Endothelial cell of umbilical vein (primary cell): Measurements from ENCODE around the gene CNN2. TPM values are rescaled to one million over a fixed set of nuclear protein-coding genes. Genes with fewer than 3 reads are reported as not detected.

ENCODE experiments used
- BruUV-seq: library from RNA; stranded (reverse); fragments of 400-500 nt; replicated peaks from 2 replicates; lab custom pipeline; 2021; lab: Mats Ljungman, UMichigan
- CTCF ChIA-PET: fragments of 300-600, 350-600 bp; sonication (Branson Sonifier 250); formaldehyde crosslinking; loops from one replicate; lab custom pipeline; 2021; ENCODE audit warnings: antibody characterized with exemption, inconsistent platforms; lab: Charles Lee
- POLR2A ChIA-PET: fragments of 300-600, 350-600 bp; sonication (Branson Sonifier 250); formaldehyde crosslinking; loops from one replicate; lab custom pipeline; 2021; ENCODE audit warnings: antibody characterized with exemption, inconsistent platforms; lab: Charles Lee
- DNase-seq: peaks from one replicate; pipeline ENCODE4 v3.0.0-alpha.2; 2011; ENCODE audit warnings: low read depth, low spot score
- FAIRE-seq: peaks from 2 replicates; lab custom pipeline; 2011; peaks lifted over from hg19 to GRCh38; lab: Jason Lieb, UNC
- H2AFZ ChIP-seq: 2 replicates; pipeline ENCODE4 v1.6.0; 2012; ENCODE audit warnings: low read depth, low read length, control low read depth, inconsistent platforms
- H3K27ac ChIP-seq: 2 replicates; pipeline ENCODE4 v1.5.1; 2011; ENCODE audit warnings: low read depth, mild to moderate bottlenecking, control low read depth, low read length, moderate library complexity; ENCODE audit not compliant: insufficient read depth
- H3K27me3 ChIP-seq, 2 experiments: 2 replicates each; pipeline versions ENCODE4 v1.6.0 to v1.6.1; 2011; ENCODE audit warnings: low read length in 2 of 2, mixed read lengths in 1 of 2; ENCODE audit not compliant: control insufficient read depth in 2 of 2, insufficient read depth in 2 of 2
- H3K36me3 ChIP-seq, 2 experiments: 2 replicates in 1 of 2; 3 replicates in 1 of 2; pipeline ENCODE4 v1.5.1; 2011; ENCODE audit warnings: low read length in 2 of 2, mild to moderate bottlenecking in 1 of 2, moderate library complexity in 1 of 2; ENCODE audit not compliant: control insufficient read depth in 2 of 2, insufficient read depth in 2 of 2; ENCODE audit errors: extremely low read depth in 1 of 2
- H3K4me1 ChIP-seq: 3 replicates; pipeline ENCODE4 v1.5.1; 2011; ENCODE audit warnings: mild to moderate bottlenecking, low read length; ENCODE audit not compliant: control insufficient read depth, insufficient read depth; ENCODE audit errors: extremely low read depth
- H3K4me2 ChIP-seq: 2 replicates; pipeline ENCODE4 v1.6.1; 2011; ENCODE audit warnings: low read length, control low read depth, mixed read lengths; ENCODE audit not compliant: insufficient read depth
- H3K4me3 ChIP-seq, 3 experiments: fragments of 200-600 bp in 1 of 3; sonication (generic), shearing (Covaris generic) in 1 of 3; replicated peaks in 1 of 3; 2 replicates each; pipeline ENCODE4 v1.5.1; 2011 to 2016; ENCODE audit warnings: control low read depth in 3 of 3, low read length in 3 of 3, mild to moderate bottlenecking in 2 of 3, inconsistent platforms in 1 of 3, low read depth in 1 of 3, moderate library complexity in 1 of 3; ENCODE audit not compliant: insufficient read depth in 1 of 3
- H3K79me2 ChIP-seq: 2 replicates; pipeline ENCODE4 v1.6.0; 2012; ENCODE audit warnings: low read length, inconsistent platforms; ENCODE audit not compliant: control insufficient read depth, insufficient read depth
- H3K9ac ChIP-seq: replicated peaks from 2 replicates; pipeline ENCODE3; 2011; ENCODE audit warnings: low read length, control low read depth; ENCODE audit not compliant: insufficient read depth; ENCODE audit errors: extremely low read depth
- H3K9me1 ChIP-seq: replicated peaks from 3 replicates; pipeline ENCODE4 v1.6.0; 2011; ENCODE audit warnings: mild to moderate bottlenecking, low read length; ENCODE audit not compliant: control insufficient read depth, insufficient read depth; ENCODE audit errors: extremely low read depth
- H3K9me3 ChIP-seq: replicated peaks from 2 replicates; pipeline ENCODE4 v1.5.1; 2012; ENCODE audit warnings: low read length, inconsistent platforms; ENCODE audit not compliant: control insufficient read depth, insufficient read depth
- H4K20me1 ChIP-seq: replicated peaks from 2 replicates; pipeline ENCODE3; 2011; ENCODE audit warnings: mild to moderate bottlenecking, low read length; ENCODE audit not compliant: control insufficient read depth, insufficient read depth; ENCODE audit errors: extremely low read depth
- EZH2 ChIP-seq: IDR thresholded peaks from 2 replicates; pipeline ENCODE4 v1.6.1; 2012; ENCODE audit warnings: borderline replicate concordance, low read depth, mild to moderate bottlenecking, moderate library complexity, low read length, inconsistent platforms; ENCODE audit not compliant: severe bottlenecking
- GATA2 ChIP-seq: IDR thresholded peaks from 2 replicates; pipeline ENCODE4 v1.7.0; 2011; ENCODE audit warnings: low read depth, mild to moderate bottlenecking, moderate library complexity, mixed read lengths, low read length; ENCODE audit not compliant: insufficient read length, insufficient read depth
- MYC ChIP-seq: IDR thresholded peaks from one replicate; pipeline ENCODE4 v1.6.1; 2011; ENCODE audit warnings: mild to moderate bottlenecking, low read depth, low read length
- POLR2A ChIP-seq: IDR thresholded peaks from 2 replicates; pipeline ENCODE4 v1.6.1; 2012; ENCODE audit warnings: low read depth, mild to moderate bottlenecking, control low read depth, low read length
- POLR2AphosphoS5 ChIP-seq: IDR thresholded peaks from 2 replicates; pipeline ENCODE4 v1.6.1; 2012; ENCODE audit warnings: low read depth, mild to moderate bottlenecking, control low read depth, low read length, moderate library complexity; ENCODE audit not compliant: insufficient read depth
- dilution Hi-C: fragments of 300-500 bp; cut with MboI; formaldehyde crosslinking; loops from one replicate; pipeline ENCODE4 v1.15.0; 2019; ENCODE audit warnings: low sequenced_read_pairs; ENCODE audit not compliant: extremely low pct_ligation_motif_present
- intact Hi-C: fragments of 100-400 bp; cut with micrococcal nuclease; formaldehyde crosslinking; loops from one replicate; pipeline ENCODE4 v1.10.0; 2022
- polyA plus RNA-seq, 4 experiments: library from polyadenylated mRNA; depleted of rRNA in 3 of 4; stranded (reverse) in 3 of 4; unstranded in 1 of 4; fragments of >200 nt; gene quantifications; 2 replicates each; pipeline versions ENCODE4 v1.2.1 to v1.2.3, GENCODE V29; 2011 to 2012; ENCODE audit warnings: missing spikeins in 1 of 4
- total RNA-seq: library from RNA; stranded (reverse); gene quantifications from 2 replicates; pipeline ENCODE4 v1.2.3, GENCODE V29; 2021
- TF ChIP-seq, protein P1 (sequence below): IDR thresholded peaks from 2 replicates; pipeline ENCODE4 v1.6.1; 2011; ENCODE audit not compliant: insufficient read depth, insufficient read length

CNN2 gene
- total and polyA plus RNA-seq, 2 donors (not counting 3 experiments of a cell fraction or from before 2014, with no cell fraction given) = 207 to 286 TPM

DNA sequence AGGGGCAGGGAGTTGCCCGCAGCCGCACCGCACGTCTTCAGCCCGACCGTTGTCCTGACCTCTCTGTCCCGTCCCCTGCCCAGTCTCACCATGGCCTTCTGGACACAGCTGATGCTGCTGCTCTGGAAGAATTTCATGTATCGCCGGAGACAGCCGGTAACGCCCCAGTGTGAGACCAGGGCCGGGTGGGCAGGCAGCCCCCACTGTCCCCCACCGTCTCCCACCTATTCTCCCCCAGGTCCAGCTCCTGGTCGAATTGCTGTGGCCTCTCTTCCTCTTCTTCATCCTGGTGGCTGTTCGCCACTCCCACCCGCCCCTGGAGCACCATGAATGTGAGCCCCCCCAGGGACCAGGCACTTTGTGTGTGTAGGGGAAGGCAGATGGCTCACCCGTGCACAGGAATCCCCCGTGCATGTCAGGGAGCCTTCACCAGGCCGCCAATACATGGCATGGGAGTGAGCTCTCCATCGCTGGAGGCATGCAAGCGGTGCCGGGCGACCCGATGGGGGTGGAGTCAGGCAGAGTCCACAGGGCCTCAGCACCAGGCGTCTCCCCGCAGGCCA is 14.9 kb downstream of the CNN2 start:
- ChIA-PET POLR2A (interaction anchor here (0.9 kb wide), 1 partner anchor 15 kb away, joined by 3 read pairs; no protein-coding TSS in a partner anchor), CTCF (interaction anchor here (0.7 to 2.7 kb wide), 2 partner anchors 13 to 26 kb away, joined by 3 to 10 read pairs; partner anchors contain the start of gene ARHGAP45)
- Histone ChIP-seq H3K36me3 (peaks cover under 1 to 4% of the 10 kb centered on the region in 2 experiments), H3K4me1 (peaks cover 25% of the 10 kb centered on the region), H3K9me1 (no peaks in the 10 kb centered on the region), H3K9ac (no peak overlapping the region), H3K4me3 (no peak overlapping the region), H3K79me2 (no peaks in the 10 kb centered on the region), H4K20me1 (no peaks in the 10 kb centered on the region), H2AFZ (no peak overlapping the region), H3K4me2 (peak overlapping the region; percentile 83), H3K27ac (no peak overlapping the region), H3K27me3 (no peaks in the 10 kb centered on the region), H3K9me3 (no peaks in the 10 kb centered on the region)
- FAIRE-seq = no peak
- BruUV-seq = no TSS peak
- intact Hi-C loops = loop anchor here (2.0 kb wide), 1 partner anchor 53 kb away; the partner anchor contains the start of gene POLR2E
- dilution Hi-C loops = no loop called here
- TF ChIP-seq, protein P1, sequence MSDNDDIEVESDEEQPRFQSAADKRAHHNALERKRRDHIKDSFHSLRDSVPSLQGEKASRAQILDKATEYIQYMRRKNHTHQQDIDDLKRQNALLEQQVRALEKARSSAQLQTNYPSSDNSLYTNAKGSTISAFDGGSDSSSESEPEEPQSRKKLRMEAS = no peak
- DNase-seq = no peak

DNA sequence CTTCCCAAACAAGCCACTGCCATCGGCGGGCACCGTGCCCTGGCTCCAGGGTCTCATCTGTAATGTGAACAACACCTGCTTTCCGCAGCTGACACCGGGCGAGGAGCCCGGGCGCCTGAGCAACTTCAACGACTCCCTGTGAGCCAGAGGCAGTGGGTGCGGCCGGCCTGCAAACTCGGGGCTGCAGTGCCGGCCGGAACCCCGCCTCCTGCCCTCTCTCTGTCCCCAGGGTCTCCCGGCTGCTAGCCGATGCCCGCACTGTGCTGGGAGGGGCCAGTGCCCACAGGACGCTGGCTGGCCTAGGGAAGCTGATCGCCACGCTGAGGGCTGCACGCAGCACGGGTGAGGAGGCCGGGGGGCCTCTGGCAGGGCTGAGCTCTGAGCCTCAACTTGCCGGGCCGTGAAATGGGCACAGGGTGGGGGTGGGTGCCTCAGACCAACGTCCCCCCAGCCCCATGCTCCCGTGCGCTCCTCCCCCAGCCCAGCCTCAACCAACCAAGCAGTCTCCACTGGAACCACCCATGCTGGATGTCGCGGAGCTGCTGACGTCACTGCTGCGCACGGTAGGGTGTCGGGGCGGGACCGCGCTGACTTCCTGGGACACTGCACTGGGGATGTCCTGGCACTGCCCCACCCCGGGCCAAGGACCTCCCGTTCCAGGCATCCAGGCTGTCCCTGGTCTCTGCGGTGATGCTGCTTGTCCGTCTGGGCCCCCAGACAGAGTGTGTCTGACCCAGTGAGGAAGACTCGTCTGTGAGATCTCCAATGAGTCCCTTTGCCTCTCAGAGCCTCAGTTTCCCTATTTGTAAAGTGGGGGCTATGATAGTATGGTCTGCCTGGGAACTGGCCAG is 15.7 kb downstream of the CNN2 start:
- DNase-seq = no peak
- TF ChIP-seq POLR2AphosphoS5 (no peak), EZH2 (no peak), POLR2A (no peak), MYC (no peak), GATA2 (no peak)
- TF ChIP-seq, protein P1 = no peak
- H2AFZ ChIP-seq = no peak overlapping the region
- no peaks in the 10 kb centered on the region for H3K79me2 ChIP-seq
- CTCF ChIA-PET = interaction anchor here (0.9 to 2.7 kb wide), 3 partner anchors 15 to 25 kb away, joined by 3 to 10 read pairs (median 6); partner anchors contain the start of gene ARHGAP45
- H3K4me2 ChIP-seq = no peak overlapping the region
- H3K4me1 ChIP-seq = peaks cover 25% of the 10 kb centered on the region
- H3K27me3 ChIP-seq = no peaks in the 10 kb centered on the region
- POLR2A ChIA-PET = no interaction called here
- no peaks in the 10 kb centered on the region for H3K9me3 ChIP-seq
- H3K27ac ChIP-seq = no peak overlapping the region
- intact Hi-C loops (loop anchor here (2.0 kb wide), 1 partner anchor 53 kb away; the partner anchor contains the start of gene POLR2E), dilution Hi-C loops (no loop called here)
- BruUV-seq = no TSS peak
- no peak overlapping the region for H3K9ac ChIP-seq
- no peaks in the 10 kb centered on the region for H3K9me1 ChIP-seq
- no peak overlapping the region for H3K4me3 ChIP-seq
- no peaks in the 10 kb centered on the region for H4K20me1 ChIP-seq
- peaks cover 0 to 2% of the 10 kb centered on the region in 2 experiments for H3K36me3 ChIP-seq
- FAIRE-seq = no peak
